HepG2 (cell line): Measurements from ENCODE around the gene RPA1. TPM values are rescaled to one million over a fixed set of nuclear protein-coding genes. Genes with fewer than 3 reads are reported as not detected.

ENCODE experiments used
- AHR ChIP-seq: IDR thresholded peaks from 2 replicates; pipeline ENCODE4 v1.6.1; 2018; ENCODE audit warnings: missing genetic modification reagents, missing compliant biosample characterization
- ARID2 ChIP-seq: sonication (generic); formaldehyde crosslinking; IDR thresholded peaks from 2 replicates; pipeline ENCODE4 v1.8.1; 2022; ENCODE audit warnings: mild to moderate bottlenecking, missing genetic modification reagents, borderline replicate concordance
- MED8 ChIP-seq: sonication (generic); formaldehyde crosslinking; IDR thresholded peaks from 2 replicates; pipeline ENCODE4 v1.8.1; 2023; ENCODE audit warnings: mild to moderate bottlenecking, missing genetic modification reagents; ENCODE audit not compliant: insufficient replicate concordance
- NBN ChIP-seq: fragments of 450-650 bp; conservative IDR thresholded peaks from 2 replicates; pipeline ENCODE4 v1.6.1; 2017
- NCOR1 ChIP-seq: fragments of 200-600 bp; sonication (generic); IDR thresholded peaks from 2 replicates; pipeline ENCODE4 v1.7.0; 2017; ENCODE audit warnings: antibody characterized with exemption, low read length, borderline replicate concordance
- NFATC3 ChIP-seq: sonication (generic); formaldehyde crosslinking; IDR thresholded peaks from 2 replicates; pipeline ENCODE4 v1.5.1; 2020; ENCODE audit warnings: mild to moderate bottlenecking, missing genetic modification reagents
- NFKBIZ ChIP-seq: IDR thresholded peaks from 2 replicates; pipeline ENCODE4 v1.6.1; 2018; ENCODE audit warnings: missing genetic modification reagents, missing compliant biosample characterization
- RAD51 ChIP-seq: fragments of 450-650 bp; IDR thresholded peaks from 2 replicates; pipeline ENCODE4 v1.6.1; 2016; ENCODE audit warnings: borderline replicate concordance
- TBX2 ChIP-seq: sonication (generic); formaldehyde crosslinking; IDR thresholded peaks from 2 replicates; pipeline ENCODE4 v1.5.0; 2020; ENCODE audit warnings: missing genetic modification reagents, mild to moderate bottlenecking, borderline replicate concordance
- THAP11 ChIP-seq: IDR thresholded peaks from 2 replicates; pipeline ENCODE4 v1.6.1; 2016; ENCODE audit warnings: missing biosample characterization, missing genetic modification reagents
- ZBTB38 ChIP-seq: sonication (generic); formaldehyde crosslinking; IDR thresholded peaks from 2 replicates; pipeline ENCODE4 v1.5.1; 2020; ENCODE audit warnings: mild to moderate bottlenecking, missing genetic modification reagents
- ZFP37 ChIP-seq: sonication (generic); formaldehyde crosslinking; IDR thresholded peaks from 2 replicates; pipeline ENCODE4 v1.4.0; 2020; ENCODE audit warnings: missing genetic modification reagents, borderline replicate concordance
- ZNF335 ChIP-seq: sonication (generic); formaldehyde crosslinking; IDR thresholded peaks from 2 replicates; pipeline ENCODE4 v1.4.0; 2020; ENCODE audit warnings: missing genetic modification reagents
- ZNF337 ChIP-seq: sonication (generic); formaldehyde crosslinking; IDR thresholded peaks from 2 replicates; pipeline ENCODE4 v1.5.1; 2020; ENCODE audit warnings: missing genetic modification reagents, low read depth, mild to moderate bottlenecking, borderline replicate concordance
- ZNF598 ChIP-seq: sonication (generic); formaldehyde crosslinking; IDR thresholded peaks from 2 replicates; pipeline ENCODE4 v1.5.1; 2020; ENCODE audit warnings: mild to moderate bottlenecking, missing genetic modification reagents, borderline replicate concordance
- ZNF768 ChIP-seq: sonication (generic); formaldehyde crosslinking; IDR thresholded peaks from 2 replicates; pipeline ENCODE4 v1.4.0; 2020; ENCODE audit warnings: missing genetic modification reagents
- ZNF776 ChIP-seq: sonication (generic); formaldehyde crosslinking; IDR thresholded peaks from 2 replicates; pipeline ENCODE4 v1.4.0; 2020; ENCODE audit warnings: mild to moderate bottlenecking, missing genetic modification reagents
- ZNF780A ChIP-seq: sonication (generic); formaldehyde crosslinking; IDR thresholded peaks from 2 replicates; pipeline ENCODE4 v1.8.0; 2022; ENCODE audit warnings: mild to moderate bottlenecking, missing genetic modification reagents, moderate library complexity
- ZNF781 ChIP-seq: sonication (generic); formaldehyde crosslinking; IDR thresholded peaks from 2 replicates; pipeline ENCODE4 v1.5.1; 2020; ENCODE audit warnings: borderline replicate concordance, mild to moderate bottlenecking, missing genetic modification reagents; ENCODE audit errors: not compliant biosample characterization
- ZSCAN9 ChIP-seq: IDR thresholded peaks from 2 replicates; pipeline ENCODE4 v1.6.1; 2016; ENCODE audit warnings: borderline replicate concordance
- polyA plus RNA-seq, 8 experiments: library from polyadenylated mRNA; depleted of rRNA in 3 of 8; stranded (reverse) in 7 of 8; unstranded in 1 of 8; fragments of >200 nt; fragmentation: Illumina TruSeq in 4 of 8; extraction: Trizol in 4 of 8; gene quantifications; 2 replicates each; pipeline versions ENCODE4 v1.2.1 to v1.2.3, GENCODE V29; 2011 to 2016; ENCODE audit warnings: low read depth in 4 of 8, missing spikeins in 1 of 8, mixed read lengths in 1 of 8; ENCODE audit not compliant: insufficient read depth in 1 of 8
- total RNA-seq, 5 experiments: library from RNA; depleted of rRNA; stranded (reverse); fragments of >200 nt; fragmentation: Illumina TruSeq; extraction: Trizol; gene quantifications; 2 replicates each; pipeline ENCODE4 v1.2.3, GENCODE V29; 2016; ENCODE audit warnings: low read depth in 1 of 5
- TF ChIP-seq, protein P1 (sequence below): sonication (generic); formaldehyde crosslinking; IDR thresholded peaks from 2 replicates; pipeline ENCODE4 v1.5.1; 2020; ENCODE audit warnings: missing genetic modification reagents, mild to moderate bottlenecking, borderline replicate concordance
- TF ChIP-seq, protein P2 (sequence below), 2 experiments: fragments of 450-650 bp in 1 of 2; sonication (generic) in 1 of 2; formaldehyde crosslinking; IDR thresholded peaks; 2 replicates each; pipeline versions ENCODE4 v1.5.0 to v1.8.0; 2020 to 2022; ENCODE audit warnings: mild to moderate bottlenecking in 1 of 2, missing genetic modification reagents in 1 of 2
- TF ChIP-seq, protein P3 (sequence below): sonication (generic); formaldehyde crosslinking; IDR thresholded peaks from 2 replicates; pipeline ENCODE4 v1.4.0; 2020; ENCODE audit warnings: missing genetic modification reagents
- TF ChIP-seq, protein P4 (sequence below): sonication (generic); formaldehyde crosslinking; IDR thresholded peaks from 2 replicates; pipeline ENCODE4 v1.4.0; 2020; ENCODE audit warnings: missing genetic modification reagents

Gene RPA1
- total and polyA plus RNA-seq, 2 of the 13 experiments (the other 11 are each of a cell fraction or from before 2014, with no cell fraction given), result 13.9 to 37.6 TPM

DNA sequence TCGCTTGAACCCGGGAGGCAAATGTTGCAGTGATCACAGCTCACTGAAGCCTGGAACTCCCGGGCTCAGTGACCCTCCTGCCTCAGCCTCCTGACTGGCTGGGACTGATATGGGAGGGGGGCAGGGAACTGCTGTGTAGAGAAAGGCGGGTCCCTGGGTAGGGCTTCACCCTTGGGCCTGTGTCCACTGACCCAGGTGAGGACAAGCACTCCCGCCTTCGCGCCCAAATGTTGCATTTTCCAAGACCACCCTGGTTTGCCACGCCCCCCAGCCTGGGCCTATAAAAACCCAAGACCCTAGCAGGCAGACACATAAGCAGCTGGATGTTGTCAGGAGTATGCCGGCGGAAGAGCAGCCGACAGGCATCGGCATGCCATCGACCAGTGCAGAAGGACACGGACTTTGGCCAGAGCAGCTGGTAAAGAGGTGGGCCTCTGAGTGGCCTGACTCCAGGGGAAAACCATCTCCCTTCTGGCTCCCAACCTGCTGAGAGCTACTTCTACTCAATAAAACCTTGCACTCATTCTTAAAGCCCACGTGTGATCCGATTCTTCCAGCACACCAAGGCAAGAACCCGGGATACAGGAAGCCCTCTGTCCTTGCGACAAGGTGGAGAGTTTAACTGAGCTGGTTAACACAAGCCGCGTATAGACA, 19.2 kb upstream of the RPA1 start (continued):
- TF ChIP-seq, protein P1, sequence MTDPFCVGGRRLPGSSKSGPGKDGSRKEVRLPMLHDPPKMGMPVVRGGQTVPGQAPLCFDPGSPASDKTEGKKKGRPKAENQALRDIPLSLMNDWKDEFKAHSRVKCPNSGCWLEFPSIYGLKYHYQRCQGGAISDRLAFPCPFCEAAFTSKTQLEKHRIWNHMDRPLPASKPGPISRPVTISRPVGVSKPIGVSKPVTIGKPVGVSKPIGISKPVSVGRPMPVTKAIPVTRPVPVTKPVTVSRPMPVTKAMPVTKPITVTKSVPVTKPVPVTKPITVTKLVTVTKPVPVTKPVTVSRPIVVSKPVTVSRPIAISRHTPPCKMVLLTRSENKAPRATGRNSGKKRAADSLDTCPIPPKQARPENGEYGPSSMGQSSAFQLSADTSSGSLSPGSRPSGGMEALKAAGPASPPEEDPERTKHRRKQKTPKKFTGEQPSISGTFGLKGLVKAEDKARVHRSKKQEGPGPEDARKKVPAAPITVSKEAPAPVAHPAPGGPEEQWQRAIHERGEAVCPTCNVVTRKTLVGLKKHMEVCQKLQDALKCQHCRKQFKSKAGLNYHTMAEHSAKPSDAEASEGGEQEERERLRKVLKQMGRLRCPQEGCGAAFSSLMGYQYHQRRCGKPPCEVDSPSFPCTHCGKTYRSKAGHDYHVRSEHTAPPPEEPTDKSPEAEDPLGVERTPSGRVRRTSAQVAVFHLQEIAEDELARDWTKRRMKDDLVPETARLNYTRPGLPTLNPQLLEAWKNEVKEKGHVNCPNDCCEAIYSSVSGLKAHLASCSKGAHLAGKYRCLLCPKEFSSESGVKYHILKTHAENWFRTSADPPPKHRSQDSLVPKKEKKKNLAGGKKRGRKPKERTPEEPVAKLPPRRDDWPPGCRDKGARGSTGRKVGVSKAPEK, result no peak
- TF ChIP-seq ZNF337 (CRISPR knock-in tag) (no peak), ZNF776 (no peak), RAD51 (no peak), ARID2 (CRISPR knock-in tag) (no peak), NCOR1 (peak; percentile 64; the same call in 1 of the 2 replicates), ZNF335 (CRISPR knock-in tag) (peak; percentile 81; the same call in 1 of the 2 replicates), AHR (CRISPR knock-in tag) (peak; percentile 27; the same call in 1 of the 2 replicates), NBN (no peak), ZSCAN9 (no peak), MED8 (CRISPR knock-in tag) (no peak), THAP11 (CRISPR knock-in tag) (peak; percentile 74), NFKBIZ (CRISPR knock-in tag) (no peak), ZNF598 (CRISPR knock-in tag) (no peak; the same call in 1 of the 2 replicates), ZNF781 (CRISPR knock-in tag) (no peak), ZBTB38 (CRISPR knock-in tag) (peak; percentile 97), ZFP37 (CRISPR knock-in tag) (no peak), TBX2 (peak; percentile 71; the same call in 1 of the 2 replicates), ZNF780A (no peak), ZNF768 (CRISPR knock-in tag) (no peak), NFATC3 (no peak)
- TF ChIP-seq, protein P2, sequence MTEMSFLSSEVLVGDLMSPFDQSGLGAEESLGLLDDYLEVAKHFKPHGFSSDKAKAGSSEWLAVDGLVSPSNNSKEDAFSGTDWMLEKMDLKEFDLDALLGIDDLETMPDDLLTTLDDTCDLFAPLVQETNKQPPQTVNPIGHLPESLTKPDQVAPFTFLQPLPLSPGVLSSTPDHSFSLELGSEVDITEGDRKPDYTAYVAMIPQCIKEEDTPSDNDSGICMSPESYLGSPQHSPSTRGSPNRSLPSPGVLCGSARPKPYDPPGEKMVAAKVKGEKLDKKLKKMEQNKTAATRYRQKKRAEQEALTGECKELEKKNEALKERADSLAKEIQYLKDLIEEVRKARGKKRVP (CRISPR knock-in tag; IDR thresholded peaks at IDR 0.05), result no peak
- TF ChIP-seq, protein P3, sequence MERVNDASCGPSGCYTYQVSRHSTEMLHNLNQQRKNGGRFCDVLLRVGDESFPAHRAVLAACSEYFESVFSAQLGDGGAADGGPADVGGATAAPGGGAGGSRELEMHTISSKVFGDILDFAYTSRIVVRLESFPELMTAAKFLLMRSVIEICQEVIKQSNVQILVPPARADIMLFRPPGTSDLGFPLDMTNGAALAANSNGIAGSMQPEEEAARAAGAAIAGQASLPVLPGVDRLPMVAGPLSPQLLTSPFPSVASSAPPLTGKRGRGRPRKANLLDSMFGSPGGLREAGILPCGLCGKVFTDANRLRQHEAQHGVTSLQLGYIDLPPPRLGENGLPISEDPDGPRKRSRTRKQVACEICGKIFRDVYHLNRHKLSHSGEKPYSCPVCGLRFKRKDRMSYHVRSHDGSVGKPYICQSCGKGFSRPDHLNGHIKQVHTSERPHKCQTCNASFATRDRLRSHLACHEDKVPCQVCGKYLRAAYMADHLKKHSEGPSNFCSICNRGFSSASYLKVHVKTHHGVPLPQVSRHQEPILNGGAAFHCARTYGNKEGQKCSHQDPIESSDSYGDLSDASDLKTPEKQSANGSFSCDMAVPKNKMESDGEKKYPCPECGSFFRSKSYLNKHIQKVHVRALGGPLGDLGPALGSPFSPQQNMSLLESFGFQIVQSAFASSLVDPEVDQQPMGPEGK, result peak; percentile 43; the same call in 1 of the 2 replicates
- TF ChIP-seq, protein P4, sequence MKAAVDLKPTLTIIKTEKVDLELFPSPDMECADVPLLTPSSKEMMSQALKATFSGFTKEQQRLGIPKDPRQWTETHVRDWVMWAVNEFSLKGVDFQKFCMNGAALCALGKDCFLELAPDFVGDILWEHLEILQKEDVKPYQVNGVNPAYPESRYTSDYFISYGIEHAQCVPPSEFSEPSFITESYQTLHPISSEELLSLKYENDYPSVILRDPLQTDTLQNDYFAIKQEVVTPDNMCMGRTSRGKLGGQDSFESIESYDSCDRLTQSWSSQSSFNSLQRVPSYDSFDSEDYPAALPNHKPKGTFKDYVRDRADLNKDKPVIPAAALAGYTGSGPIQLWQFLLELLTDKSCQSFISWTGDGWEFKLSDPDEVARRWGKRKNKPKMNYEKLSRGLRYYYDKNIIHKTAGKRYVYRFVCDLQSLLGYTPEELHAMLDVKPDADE (CRISPR knock-in tag), result no peak
